GM19372 (cell line): ENCODE data around the gene RTN4R.
"Not testable (repeated sequence)": the region's sequence is repeated elsewhere in the genome, so short reads cannot be mapped to it uniquely, and the experiment has no call there.

Experiments
- ATAC-seq: cut with Tn5 transposase; IDR thresholded peaks from one replicate; pipeline ENCODE4 v1.9.1; 2021; ENCODE audit warnings: mild to moderate bottlenecking, low read depth, moderate library complexity; ENCODE audit not compliant: unreplicated experiment

The RTN4R gene

GRCh38 chr22:20268279-20269012 is at the start of gene RTN4R:
RTN4R (minus strand) TSS chr22:20268318; CDS start chr22:20268092, 226 bp downstream.
- ATAC-seq: peak; percentile 62

GRCh38 chr22:20317402-20318042 is 49.4 kb upstream of the RTN4R start:
- not testable (repeated sequence) for ATAC-seq

GRCh38 chr22:20316844-20317401 is 48.8 kb upstream of the RTN4R start:
- ATAC-seq: no peak

- ATAC-seq: no peak
Observed at GRCh38 chr22:20316217-20316843, 48.2 kb upstream of the RTN4R start.

DNA sequence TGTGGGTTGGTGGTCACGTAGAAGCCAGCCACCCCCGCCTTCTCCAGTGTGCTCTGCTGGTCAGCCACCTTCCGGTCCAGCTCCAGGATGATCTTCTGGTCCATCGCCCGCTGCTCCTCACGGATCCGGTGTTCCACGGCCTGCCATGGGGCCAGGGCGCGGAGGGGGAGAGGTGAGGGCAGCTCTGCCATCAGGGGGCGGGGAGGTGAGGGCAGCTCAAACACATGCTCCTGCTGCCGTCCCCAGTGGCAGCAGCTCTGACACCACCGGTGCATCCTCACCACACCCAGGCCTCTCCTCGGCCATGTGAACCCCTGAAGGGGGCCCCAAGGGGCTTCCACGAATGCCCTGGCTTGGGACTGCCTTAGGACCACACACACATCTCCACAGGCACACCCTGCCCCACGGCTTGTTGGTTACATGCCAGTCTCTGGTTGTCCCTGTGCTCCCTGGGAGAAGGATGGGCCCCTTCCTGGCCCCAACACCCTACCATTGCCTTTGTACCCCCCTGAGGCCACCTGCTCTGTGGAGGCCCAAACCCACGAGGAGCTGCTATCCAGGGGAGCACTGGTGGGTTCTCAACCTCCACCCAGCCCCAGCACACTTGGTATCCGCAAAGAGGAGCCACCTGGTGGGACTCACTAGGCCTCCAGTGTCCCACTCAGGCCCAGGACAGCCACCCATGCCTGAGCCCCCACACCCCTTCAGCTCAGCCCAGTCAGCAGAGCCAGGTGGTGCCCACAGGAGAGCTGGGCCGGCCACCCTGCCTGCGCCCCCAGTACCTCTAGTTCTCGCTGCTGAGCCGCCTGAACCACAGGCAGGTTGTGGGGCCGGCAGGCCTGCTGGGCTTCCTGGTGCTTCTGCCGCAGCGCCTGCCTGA is 47.5 kb upstream of the RTN4R start:
- ATAC-seq: no peak

DNA sequence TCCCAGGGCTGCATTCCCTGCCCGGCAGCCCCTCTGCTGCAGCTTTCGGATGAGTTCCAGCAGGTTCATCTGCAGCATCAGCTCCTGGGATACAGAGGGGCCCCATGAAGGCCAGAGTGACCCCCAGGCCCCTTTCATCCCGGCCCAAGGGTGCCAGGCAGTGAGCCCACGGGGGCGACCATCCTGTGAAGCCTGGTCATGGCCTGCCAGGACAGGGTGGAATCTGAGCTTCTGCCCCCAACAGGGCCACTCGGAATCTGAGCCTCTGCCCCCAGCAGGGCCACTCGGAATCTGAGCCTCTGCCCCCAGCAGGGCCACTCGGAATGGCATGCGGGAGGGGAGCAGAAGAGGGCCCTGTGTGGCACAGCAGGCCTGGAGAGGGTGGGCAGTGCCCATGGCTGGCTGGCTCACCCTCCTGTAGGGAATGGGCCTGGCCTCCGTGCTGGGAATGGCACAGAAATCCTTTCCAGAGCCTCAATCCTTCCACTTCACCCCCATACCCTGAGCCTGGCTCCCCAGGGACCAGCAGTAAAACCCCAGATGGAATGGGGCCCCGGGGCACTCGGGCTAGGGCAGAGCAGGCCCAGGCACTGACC is 46.7 kb upstream of the RTN4R start:
- ATAC-seq: not testable (repeated sequence)

- not testable (repeated sequence) for ATAC-seq
Observed at GRCh38 chr22:20314206-20314605, 46.1 kb upstream of the RTN4R start.

DNA sequence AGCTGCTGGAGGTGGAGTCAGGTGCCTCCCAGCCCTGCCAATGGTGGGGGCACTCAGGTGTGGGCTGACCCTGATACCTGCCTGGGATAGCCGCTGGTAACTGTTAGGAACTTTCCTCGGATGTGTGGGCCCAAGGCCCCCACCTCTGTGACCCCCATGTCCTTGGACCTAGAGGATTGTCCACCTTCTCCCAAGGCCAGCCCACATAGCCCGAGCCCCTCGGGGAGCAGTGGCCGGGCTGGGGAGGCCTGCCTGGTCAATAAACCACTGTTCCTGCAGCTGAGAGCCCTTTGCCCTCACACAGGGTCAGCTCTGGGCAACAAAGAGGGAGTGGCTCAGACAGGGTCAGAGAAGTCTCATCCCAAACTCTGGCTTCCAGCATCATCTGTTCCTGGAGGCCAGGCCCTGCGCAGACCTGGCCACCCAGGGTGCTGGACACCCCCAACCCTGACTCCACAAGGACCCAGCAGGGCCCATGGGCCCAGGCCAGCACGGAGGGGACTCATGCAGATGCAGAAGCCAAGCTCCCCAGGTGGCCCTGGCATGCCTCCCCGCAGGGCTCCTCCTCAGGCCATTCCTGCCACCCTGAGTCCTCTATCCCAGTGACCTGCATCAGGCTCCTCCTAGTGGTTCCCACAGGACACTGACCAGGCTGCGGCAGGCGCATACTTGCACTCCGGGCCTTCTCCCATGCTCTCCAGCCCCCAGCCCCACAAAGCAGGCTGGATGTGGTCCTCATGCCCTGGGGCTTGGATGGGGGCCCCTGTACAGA is 45.4 kb upstream of the RTN4R start:
- ATAC-seq: not testable (repeated sequence)

- ATAC-seq: no peak
Observed at GRCh38 chr22:20312396-20313191, 44.5 kb upstream of the RTN4R start.

DNA sequence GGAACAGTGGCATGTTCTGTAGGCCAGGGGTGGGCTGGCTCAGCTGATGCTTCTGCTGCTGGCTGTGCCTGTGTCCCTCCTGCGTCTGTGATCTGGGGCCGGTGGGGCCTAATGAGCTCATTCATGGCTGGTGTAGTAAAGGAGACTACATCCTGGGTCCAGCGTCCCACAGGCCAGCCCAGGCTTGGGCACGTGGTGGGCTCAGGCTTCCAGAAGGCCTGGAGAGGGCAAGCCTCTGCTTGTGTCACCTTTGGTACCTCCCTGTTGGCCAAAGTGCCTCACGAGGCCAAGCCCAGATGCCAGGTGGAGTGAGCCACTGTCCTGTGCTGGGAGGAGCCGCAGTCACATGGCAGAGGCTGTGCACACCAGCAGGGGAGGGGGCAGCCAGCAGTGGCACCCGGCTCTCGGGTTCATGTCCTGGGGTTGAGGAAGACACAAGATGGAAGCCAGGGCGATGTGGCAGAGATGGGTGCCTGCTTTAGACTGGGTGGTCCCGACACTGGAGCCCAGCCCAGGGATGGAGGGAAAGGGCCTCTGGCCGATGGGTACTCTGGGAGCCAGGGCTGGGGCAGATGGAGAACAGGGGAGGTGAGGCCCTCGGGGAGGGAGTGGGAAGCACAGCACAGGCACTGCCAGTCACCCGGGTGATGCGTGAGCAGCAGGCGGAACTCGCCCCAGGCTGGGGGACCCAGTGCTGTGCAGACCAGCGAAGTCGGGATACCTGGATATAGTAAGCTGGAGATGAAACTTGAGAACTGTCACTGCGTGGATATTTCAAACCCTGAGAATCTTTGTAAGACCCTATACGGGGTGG is 43.3 kb upstream of the RTN4R start:
- not testable (repeated sequence) for ATAC-seq

DNA sequence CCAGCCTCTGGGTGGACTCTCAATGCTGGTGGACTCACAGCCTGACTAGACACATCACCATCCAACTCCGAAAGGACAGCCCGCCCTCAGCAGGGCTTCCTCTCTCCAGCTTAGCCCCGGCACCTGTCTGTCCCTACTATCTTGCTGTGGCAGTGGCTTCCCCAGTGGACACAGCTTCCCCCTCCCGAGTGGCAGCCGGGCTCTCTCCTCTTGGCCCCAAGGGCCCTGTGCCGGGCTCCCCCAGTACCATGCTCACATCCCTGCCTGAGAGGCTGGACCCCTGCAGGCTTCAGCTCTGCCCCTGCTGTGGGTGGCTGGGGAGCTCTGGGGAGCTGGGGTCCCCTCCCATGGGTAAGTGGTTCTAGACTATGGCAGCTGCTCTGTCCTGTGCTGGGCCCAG is 42.7 kb upstream of the RTN4R start:
- not testable (repeated sequence) for ATAC-seq

DNA sequence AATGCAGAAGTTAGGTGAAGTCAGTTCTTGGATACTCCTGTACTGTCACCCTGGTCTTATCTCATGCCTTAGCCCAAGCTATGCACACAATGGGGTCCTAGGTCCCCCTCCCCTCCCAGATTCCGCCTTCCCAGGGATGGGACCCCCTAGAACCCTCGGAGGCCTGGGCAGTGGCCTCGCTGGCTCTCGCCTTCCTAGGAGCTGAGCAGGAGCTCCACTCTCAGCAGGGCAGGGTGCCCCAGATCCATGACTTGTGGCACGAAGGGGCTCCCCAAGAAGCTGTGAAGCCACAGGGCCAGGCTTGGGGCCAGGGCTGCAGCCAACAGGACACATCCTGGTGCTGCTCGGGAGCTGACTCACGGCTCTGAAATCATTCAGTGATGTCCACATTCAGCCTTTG is 42.1 kb upstream of the RTN4R start:
- ATAC-seq: not testable (repeated sequence)

GRCh38 chr22:20308806-20309650 is 40.9 kb upstream of the RTN4R start:
- ATAC-seq: not testable (repeated sequence)

DNA sequence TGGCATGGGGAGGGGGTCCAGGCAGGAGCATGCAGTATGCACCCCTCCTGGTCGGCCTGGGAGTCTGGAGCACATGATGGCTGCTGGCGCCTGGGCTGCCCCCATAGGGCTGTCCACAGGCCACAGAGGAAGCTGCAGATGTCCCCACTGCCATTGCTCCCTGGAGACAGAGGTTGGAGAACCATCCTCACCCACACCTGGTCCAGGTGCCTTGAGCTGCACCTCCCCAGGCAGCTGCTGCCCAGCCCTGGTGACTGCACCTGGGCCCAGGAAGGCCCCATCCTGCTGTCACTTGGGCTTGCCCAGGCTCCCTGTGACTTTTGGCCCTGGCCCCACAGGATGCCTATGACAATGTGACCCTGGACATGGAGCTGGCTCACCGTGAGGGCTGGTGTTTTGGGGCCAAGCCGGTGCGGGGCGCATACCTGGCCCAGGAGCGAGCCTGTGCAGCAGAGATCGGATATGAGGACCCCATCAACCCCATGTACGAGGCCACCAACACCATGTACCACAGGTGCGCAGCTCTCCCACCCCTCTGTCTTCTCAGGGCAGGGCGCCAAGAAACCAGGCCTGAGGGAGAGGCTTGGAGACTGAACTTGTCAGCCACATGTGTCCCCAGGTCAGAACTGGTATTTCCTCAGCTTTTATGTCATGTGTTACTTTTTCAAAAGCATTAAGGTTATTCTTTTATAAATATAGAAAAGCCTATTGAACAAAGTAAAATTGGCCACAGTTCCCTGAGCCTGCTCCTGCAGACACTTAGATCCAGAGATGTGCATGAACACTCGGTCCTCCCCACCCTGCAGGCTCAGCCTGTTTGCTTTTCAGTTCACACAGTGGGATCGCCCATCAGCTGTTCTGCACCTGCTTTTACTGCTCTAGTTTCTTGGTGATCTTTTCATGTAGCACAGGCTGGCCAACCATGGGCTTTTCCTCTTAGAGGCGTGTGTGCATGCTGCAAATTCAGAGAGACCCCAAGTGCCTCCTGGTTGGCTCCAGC is 39.6 kb upstream of the RTN4R start:
- not testable (repeated sequence) for ATAC-seq

- ATAC-seq: not testable (repeated sequence)
Observed at GRCh38 chr22:20306646-20307447, 38.7 kb upstream of the RTN4R start.
